ENCODE results near the gene BIRC7. TPM values are rescaled to one million over a fixed set of nuclear protein-coding genes. Genes with fewer than 3 reads are reported as not detected.

BIRC7 gene
- polyA plus RNA-seq, 3 donors = 0.21 TPM; not detected in 2

- Mint-ChIP-seq H3K9me3 (no peaks in the 10 kb centered on the region), H3K27ac (no peak overlapping the region), H3K27me3 (ENCODE audit: low read depth in 3 of 3) (peaks cover 0 to 2% (median 0%) of the 10 kb centered on the region in 3 donors), H3K4me3 (no peak overlapping the region), H3K36me3 (peaks cover 51 to 91% of the 10 kb centered on the region in 2 donors), H3K4me1 (peaks cover 10% of the 10 kb centered on the region)
- Histone ChIP-seq H3K79me2 (ENCODE audit: insufficient read depth, low read length) (peaks cover 24% of the 10 kb centered on the region), H3K27ac (ENCODE audit: low read depth in 1 of 2, low read length in 2 of 2) (no peak overlapping the region), H3K9me3 (replicated peaks in 1 of 2; ENCODE audit: control insufficient read depth in 1 of 2, insufficient read depth in 1 of 2, low read length in 2 of 2) (no peaks in the 10 kb centered on the region), H3K27me3 (ENCODE audit: control insufficient read depth in 2 of 2, insufficient read depth in 2 of 2, low read length in 2 of 2) (no peaks in the 10 kb centered on the region), H3K4me2 (replicated peaks; ENCODE audit: extremely low read depth, low read length, poor library complexity, severe bottlenecking) (no peak overlapping the region), H3K4me3 (replicated peaks in 1 of 3; ENCODE audit: low read depth in 2 of 3, low read length in 3 of 3) (no peak overlapping the region), H2AFZ (ENCODE audit: insufficient read depth, low read depth, low read length, poor library complexity, severe bottlenecking) (no peak overlapping the region), H3K9ac (ENCODE audit: insufficient read depth, low read length, poor library complexity, severe bottlenecking) (no peak overlapping the region), H3K36me3 (replicated peaks in 1 of 2; ENCODE audit: control insufficient read depth in 1 of 2, insufficient read depth in 2 of 2, low read length in 2 of 2) (peaks cover 74 to 94% of the 10 kb centered on the region in 2 donors), H3K4me1 (ENCODE audit: control insufficient read depth in 1 of 2, insufficient read depth in 2 of 2, low read length in 2 of 2) (no peaks in the 10 kb centered on the region), H4K20me1 (ENCODE audit: insufficient read depth, low read length) (peaks cover 56% of the 10 kb centered on the region)
- WGBS (ENCODE audit: insufficient coverage) = 97% methylated on average over 12 of the region's 15 CpGs
- no peak for DNase-seq
- TF ChIP-seq, protein P1, sequence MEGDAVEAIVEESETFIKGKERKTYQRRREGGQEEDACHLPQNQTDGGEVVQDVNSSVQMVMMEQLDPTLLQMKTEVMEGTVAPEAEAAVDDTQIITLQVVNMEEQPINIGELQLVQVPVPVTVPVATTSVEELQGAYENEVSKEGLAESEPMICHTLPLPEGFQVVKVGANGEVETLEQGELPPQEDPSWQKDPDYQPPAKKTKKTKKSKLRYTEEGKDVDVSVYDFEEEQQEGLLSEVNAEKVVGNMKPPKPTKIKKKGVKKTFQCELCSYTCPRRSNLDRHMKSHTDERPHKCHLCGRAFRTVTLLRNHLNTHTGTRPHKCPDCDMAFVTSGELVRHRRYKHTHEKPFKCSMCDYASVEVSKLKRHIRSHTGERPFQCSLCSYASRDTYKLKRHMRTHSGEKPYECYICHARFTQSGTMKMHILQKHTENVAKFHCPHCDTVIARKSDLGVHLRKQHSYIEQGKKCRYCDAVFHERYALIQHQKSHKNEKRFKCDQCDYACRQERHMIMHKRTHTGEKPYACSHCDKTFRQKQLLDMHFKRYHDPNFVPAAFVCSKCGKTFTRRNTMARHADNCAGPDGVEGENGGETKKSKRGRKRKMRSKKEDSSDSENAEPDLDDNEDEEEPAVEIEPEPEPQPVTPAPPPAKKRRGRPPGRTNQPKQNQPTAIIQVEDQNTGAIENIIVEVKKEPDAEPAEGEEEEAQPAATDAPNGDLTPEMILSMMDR (IDR thresholded peaks at IDR 0.05) = no peak
- intact Hi-C loops (cut with micrococcal nuclease) = loop anchor here in 1 of 2 donors (10.0 kb wide), 1 partner anchor 625 kb away; no protein-coding TSS in a partner anchor
Measured at GRCh38 chr20:63279931-63280330, 44.2 kb downstream of the BIRC7 start.

DNA sequence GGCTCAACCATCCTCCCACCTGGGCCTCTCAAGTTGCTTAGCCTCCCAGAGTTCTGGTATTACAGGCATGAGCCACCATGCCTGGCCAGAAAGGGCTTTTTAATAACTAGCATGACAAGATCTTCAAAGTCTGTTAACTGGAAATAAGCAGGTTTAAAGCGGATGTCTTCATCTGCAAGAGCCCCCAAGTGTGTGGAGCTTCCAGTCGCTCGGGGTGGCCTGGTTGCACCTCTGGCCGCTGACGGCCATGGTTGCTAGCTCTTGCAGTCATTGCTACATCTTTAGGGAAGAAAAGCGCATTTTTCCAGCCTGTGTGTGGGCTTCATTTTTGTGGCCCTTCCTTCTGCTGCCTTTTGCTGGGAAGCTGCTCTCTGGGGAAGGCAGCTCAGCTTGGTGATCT lies 44.7 kb downstream of the BIRC7 start:
- H3K27me3 ChIP-seq (ENCODE audit: control insufficient read depth in 2 of 2, insufficient read depth in 2 of 2, low read length in 2 of 2) = no peaks in the 10 kb centered on the region
- H3K9ac ChIP-seq (ENCODE audit: insufficient read depth, low read length, poor library complexity, severe bottlenecking) = no peak overlapping the region
- no peak overlapping the region for H2AFZ ChIP-seq (ENCODE audit: insufficient read depth, low read depth, low read length, poor library complexity, severe bottlenecking)
- peaks cover 52% of the 10 kb centered on the region for H4K20me1 ChIP-seq (ENCODE audit: insufficient read depth, low read length)
- no peak overlapping the region for H3K4me2 ChIP-seq (replicated peaks; ENCODE audit: extremely low read depth, low read length, poor library complexity, severe bottlenecking)
- H3K36me3 Mint-ChIP-seq = peaks cover 52 to 91% of the 10 kb centered on the region in 2 donors
- no peak overlapping the region for H3K27ac ChIP-seq (ENCODE audit: low read depth in 1 of 2, low read length in 2 of 2)
- H3K27ac Mint-ChIP-seq = peak overlapping the region in 1 of 7 donors; percentile 50
- intact Hi-C loops (cut with micrococcal nuclease) = no loop called here
- H3K9me3 Mint-ChIP-seq = no peaks in the 10 kb centered on the region
- H3K4me3 Mint-ChIP-seq = no peak overlapping the region
- TF ChIP-seq, protein P1 (IDR thresholded peaks at IDR 0.05) = no peak
- no peak for DNase-seq
- H3K4me1 Mint-ChIP-seq = peaks cover 6% of the 10 kb centered on the region
- WGBS (ENCODE audit: insufficient coverage) = 93% methylated on average over 6 of the region's 6 CpGs
- H3K36me3 ChIP-seq (replicated peaks in 1 of 2; ENCODE audit: control insufficient read depth in 1 of 2, insufficient read depth in 2 of 2, low read length in 2 of 2) = peaks cover 78 to 99% of the 10 kb centered on the region in 2 donors
- H3K4me3 ChIP-seq (replicated peaks in 1 of 3; ENCODE audit: low read depth in 2 of 3, low read length in 3 of 3) = no peak overlapping the region
- no peaks in the 10 kb centered on the region for H3K9me3 ChIP-seq (replicated peaks in 1 of 2; ENCODE audit: control insufficient read depth in 1 of 2, insufficient read depth in 1 of 2, low read length in 2 of 2)
- peaks cover 0 to 2% (median 0%) of the 10 kb centered on the region in 3 donors for H3K27me3 Mint-ChIP-seq (ENCODE audit: low read depth in 3 of 3)
- H3K79me2 ChIP-seq (ENCODE audit: insufficient read depth, low read length) = peaks cover 20% of the 10 kb centered on the region
- no peaks in the 10 kb centered on the region for H3K4me1 ChIP-seq (ENCODE audit: control insufficient read depth in 1 of 2, insufficient read depth in 2 of 2, low read length in 2 of 2)

Measured in CD14-positive monocyte (primary cell).